ENCODE measurements around the gene TMEM253. TPM values are rescaled to one million over a fixed set of nuclear protein-coding genes. Genes with fewer than 3 reads are reported as not detected.

Gene TMEM253
- 0.43 TPM in 1 of 2 replicates, not detected in the other for total RNA-seq

- TF ChIP-seq, protein P1, sequence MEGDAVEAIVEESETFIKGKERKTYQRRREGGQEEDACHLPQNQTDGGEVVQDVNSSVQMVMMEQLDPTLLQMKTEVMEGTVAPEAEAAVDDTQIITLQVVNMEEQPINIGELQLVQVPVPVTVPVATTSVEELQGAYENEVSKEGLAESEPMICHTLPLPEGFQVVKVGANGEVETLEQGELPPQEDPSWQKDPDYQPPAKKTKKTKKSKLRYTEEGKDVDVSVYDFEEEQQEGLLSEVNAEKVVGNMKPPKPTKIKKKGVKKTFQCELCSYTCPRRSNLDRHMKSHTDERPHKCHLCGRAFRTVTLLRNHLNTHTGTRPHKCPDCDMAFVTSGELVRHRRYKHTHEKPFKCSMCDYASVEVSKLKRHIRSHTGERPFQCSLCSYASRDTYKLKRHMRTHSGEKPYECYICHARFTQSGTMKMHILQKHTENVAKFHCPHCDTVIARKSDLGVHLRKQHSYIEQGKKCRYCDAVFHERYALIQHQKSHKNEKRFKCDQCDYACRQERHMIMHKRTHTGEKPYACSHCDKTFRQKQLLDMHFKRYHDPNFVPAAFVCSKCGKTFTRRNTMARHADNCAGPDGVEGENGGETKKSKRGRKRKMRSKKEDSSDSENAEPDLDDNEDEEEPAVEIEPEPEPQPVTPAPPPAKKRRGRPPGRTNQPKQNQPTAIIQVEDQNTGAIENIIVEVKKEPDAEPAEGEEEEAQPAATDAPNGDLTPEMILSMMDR (conservative IDR thresholded peaks at IDR 0.05; ENCODE audit: low read depth, low read length), result no peak
- DNase-seq (ENCODE audit: low read depth), result no peak
- H3K4me3 ChIP-seq (ENCODE audit: low read depth, low read length), result no peak within 1 kb of the TSS
Observed at GRCh38 chr14:21100931-21101330, at the start of gene TMEM253. TSS of gene TMEM253 (plus strand) at chr14:21101066. CDS start at chr14:21101344, 278 bp downstream.

DNA sequence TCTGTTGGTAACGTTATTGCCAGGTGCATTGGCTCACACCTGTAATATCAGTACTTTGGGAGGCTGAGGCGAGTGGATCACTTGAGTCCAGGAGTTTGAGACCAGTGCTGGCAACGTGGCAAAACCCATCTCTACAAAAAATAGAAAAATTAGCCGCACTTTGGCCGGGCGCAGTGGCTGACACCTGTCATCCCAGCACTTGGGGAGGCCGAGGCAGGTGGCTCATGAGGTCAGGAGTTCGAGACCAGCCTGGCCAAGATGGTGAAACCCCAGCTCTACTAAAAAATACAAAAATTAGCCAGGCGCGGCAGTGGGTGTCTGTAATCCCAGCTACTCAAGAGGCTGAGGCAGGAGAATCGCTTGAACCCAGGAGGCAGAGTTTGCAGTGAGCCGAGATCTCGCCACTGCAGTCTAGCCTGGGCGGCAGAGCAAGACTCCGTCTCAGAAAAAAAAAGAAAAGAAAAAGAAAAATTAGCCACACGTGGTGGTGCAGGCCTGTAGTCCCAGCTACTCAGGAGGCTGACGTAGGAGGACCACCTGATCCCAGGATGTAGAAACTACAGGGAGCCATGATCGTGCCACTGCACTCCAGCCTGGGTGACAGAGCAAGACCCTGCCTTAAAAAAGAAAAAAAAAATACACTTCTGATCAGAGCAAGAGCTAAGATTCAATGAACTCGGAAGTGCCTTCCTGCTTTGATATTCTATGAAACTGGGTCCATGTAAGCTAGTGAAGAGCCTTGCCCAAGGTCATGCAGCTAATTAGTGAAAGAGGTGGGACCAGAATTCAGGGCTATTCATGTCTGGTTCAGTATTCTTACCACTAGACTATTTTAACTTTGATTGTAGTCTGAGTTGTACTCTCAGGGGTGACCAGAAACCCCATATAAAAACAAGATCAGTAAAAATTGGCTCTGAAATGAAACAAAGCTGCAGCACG, 47.4 kb upstream of the TMEM253 start:
- DNase-seq (ENCODE audit: low read depth), result no peak
- H3K4me3 ChIP-seq (ENCODE audit: low read depth, low read length), result no peak overlapping the region
- TF ChIP-seq, protein P1 (conservative IDR thresholded peaks at IDR 0.05; ENCODE audit: low read depth, low read length), result no peak

GRCh38 chr14:21054123-21054767, 46.6 kb upstream of the TMEM253 start:
- no peak for DNase-seq (ENCODE audit: low read depth)
- TF ChIP-seq, protein P1 (conservative IDR thresholded peaks at IDR 0.05; ENCODE audit: low read depth, low read length), result no peak
- H3K4me3 ChIP-seq (ENCODE audit: low read depth, low read length), result no peak overlapping the region

DNA sequence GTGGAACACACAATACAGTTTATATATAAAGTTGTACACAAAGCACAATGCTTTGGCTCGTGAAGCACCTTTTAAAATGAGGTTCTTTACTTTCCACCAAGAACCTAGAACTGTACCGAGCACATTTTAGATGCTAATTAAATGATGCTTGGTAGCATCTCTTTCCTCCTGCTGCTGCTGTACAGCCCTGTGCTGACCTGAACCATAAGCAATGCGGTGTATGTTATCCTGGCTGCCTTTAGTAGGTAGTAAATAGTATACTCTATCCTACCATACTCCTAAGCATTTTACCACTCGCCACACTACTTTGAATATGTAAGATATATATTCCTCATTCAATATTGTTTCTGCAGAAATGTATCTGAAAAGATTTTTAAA, 46.1 kb upstream of the TMEM253 start:
- TF ChIP-seq, protein P1 (conservative IDR thresholded peaks at IDR 0.05; ENCODE audit: low read depth, low read length), result no peak
- no peak overlapping the region for H3K4me3 ChIP-seq (ENCODE audit: low read depth, low read length)
- DNase-seq (ENCODE audit: low read depth), result no peak

DNA sequence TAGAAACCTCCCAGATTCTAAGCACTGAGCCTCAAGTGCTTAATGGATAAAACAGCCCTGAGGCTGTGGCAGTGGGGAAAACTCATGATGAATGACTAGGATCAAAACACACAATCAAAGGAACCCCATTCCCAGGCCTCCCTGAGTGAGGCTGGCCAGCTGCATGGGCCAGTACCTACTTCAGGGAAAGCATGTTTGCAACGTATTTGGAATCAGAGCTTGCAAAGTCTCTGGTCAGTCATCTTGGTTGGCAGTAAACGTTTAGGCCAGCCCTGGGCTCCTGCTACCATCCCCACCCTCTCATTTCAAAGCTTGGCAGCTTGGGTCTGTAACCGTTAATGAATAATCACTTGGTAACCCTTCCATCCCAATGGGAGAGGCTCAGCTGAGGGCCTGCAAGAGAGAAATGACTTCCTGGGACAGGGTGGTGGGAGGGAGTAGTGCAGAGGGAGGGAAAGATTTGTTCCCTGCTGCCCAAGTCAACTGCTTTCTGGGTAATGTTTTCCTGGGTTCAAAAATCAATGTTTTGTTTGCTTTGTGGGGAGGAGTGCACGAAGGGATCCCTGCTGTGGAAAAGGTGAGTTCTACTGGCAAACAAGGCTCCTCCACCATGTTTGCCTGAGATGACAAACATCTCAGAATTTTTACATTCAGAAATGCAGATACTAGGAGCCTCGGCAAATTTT, 45.3 kb upstream of the TMEM253 start:
- H3K4me3 ChIP-seq (ENCODE audit: low read depth, low read length), result no peak overlapping the region
- TF ChIP-seq, protein P1 (conservative IDR thresholded peaks at IDR 0.05; ENCODE audit: low read depth, low read length), result no peak
- DNase-seq (ENCODE audit: low read depth), result no peak

DNA sequence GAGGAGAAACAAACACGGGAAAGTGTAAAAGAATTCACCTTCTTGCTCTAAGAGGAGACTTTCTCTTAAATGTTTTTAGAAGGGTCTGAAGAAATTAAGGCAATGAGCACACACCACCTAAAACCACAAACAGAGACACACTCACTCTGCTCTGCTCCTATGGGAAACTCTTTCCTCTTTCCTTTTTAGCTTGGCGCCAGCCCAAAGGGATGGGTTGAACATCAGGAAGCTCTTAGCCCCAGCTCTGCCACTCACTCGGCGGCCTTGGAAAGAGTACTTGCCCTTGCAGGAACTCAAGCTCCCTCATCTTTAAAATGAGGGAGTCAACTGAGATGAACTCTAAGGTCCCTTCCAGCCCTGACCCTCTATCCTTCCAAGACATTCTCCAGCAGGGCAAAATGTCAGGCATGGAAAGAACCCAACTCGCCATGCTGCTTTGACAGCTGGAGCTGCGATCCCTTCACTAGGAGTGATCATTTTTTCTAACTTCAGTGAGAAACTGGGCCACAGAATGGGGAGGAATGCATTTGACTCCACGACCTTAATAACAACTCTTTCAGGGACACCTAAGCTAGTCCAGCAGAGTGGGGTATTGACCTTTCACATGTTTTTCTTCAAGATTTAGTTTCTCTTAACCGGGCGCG, 44.2 kb upstream of the TMEM253 start:
- DNase-seq (ENCODE audit: low read depth), result no peak
- H3K4me3 ChIP-seq (ENCODE audit: low read depth, low read length), result no peak overlapping the region
- TF ChIP-seq, protein P1 (conservative IDR thresholded peaks at IDR 0.05; ENCODE audit: low read depth, low read length), result no peak

Data from epithelial cell of proximal tubule (primary cell).